HepG2 (cell line): ENCODE data around the gene PRKCD. TPM values are rescaled to one million over a fixed set of nuclear protein-coding genes. Genes with fewer than 3 reads are reported as not detected.

Experiments
- ATAC-seq: fragments of 200-7000 bp; cut with Tn5 transposase; 3 replicates; pipeline ENCODE4 v1.9.1; 2020; ENCODE audit warnings: mild to moderate bottlenecking, moderate library complexity
- BruUV-seq: library from RNA; stranded (reverse); fragments of 400-500 nt; replicated peaks from 2 replicates; lab custom pipeline; 2021; lab: Mats Ljungman, UMichigan
- CTCF ChIA-PET: fragments of 300-600 bp; formaldehyde crosslinking; extraction: SDS; loops from one replicate; lab custom pipeline; 2021; ENCODE audit warnings: low total read pairs, inconsistent platforms, low intra/inter-chr PET ratio; lab: Yijun Ruan, JAX
- POLR2A ChIA-PET: fragments of 350-600 bp; sonication (Branson Sonifier 250); formaldehyde crosslinking; loops from one replicate; lab custom pipeline; 2020; ENCODE audit warnings: antibody characterized with exemption, inconsistent platforms; lab: Yijun Ruan, JAX
- DNase-seq: peaks from one replicate; pipeline ENCODE4 v3.0.0-alpha.2; 2015; ENCODE audit warnings: low spot score
- FAIRE-seq: peaks from 3 replicates; lab custom pipeline; 2011; peaks lifted over from hg19 to GRCh38; lab: Jason Lieb, UNC
- H2AFZ ChIP-seq: one replicate; pipeline ENCODE4 v1.6.1; 2011; ENCODE audit warnings: low read length, inconsistent platforms
- H3K27ac ChIP-seq: fragments of 300-600 bp; 3 replicates; pipeline ENCODE4 v1.8.0; 2011; ENCODE audit warnings: mixed run types, mild to moderate bottlenecking, mixed read lengths, low read length, inconsistent platforms; ENCODE audit not compliant: insufficient read depth; ENCODE audit errors: extremely low read length
- H3K27me3 ChIP-seq, 2 experiments: fragments of 200-600 bp in 1 of 2; 2 replicates in 1 of 2; 3 replicates in 1 of 2; pipeline versions ENCODE4 v1.6.0 to v1.8.0; 2011; ENCODE audit warnings: low read length in 2 of 2, mild to moderate bottlenecking in 2 of 2, moderate library complexity in 2 of 2, inconsistent platforms in 1 of 2; ENCODE audit not compliant: insufficient read depth in 2 of 2, control insufficient read depth in 1 of 2
- H3K36me3 ChIP-seq, 2 experiments: fragments of 200-600 bp in 1 of 2; replicated peaks in 1 of 2; 2 replicates in 1 of 2; 3 replicates in 1 of 2; pipeline versions ENCODE4 v1.5.1 to v1.8.0; 2011; ENCODE audit warnings: low read length in 2 of 2, inconsistent platforms in 1 of 2; ENCODE audit not compliant: insufficient read depth in 2 of 2, control insufficient read depth in 1 of 2
- H3K4me1 ChIP-seq: 2 replicates; pipeline ENCODE4 v1.5.1; 2012; ENCODE audit warnings: low read length, inconsistent platforms; ENCODE audit not compliant: insufficient read depth
- H3K4me2 ChIP-seq: 2 replicates; pipeline ENCODE4 v1.6.0; 2011; ENCODE audit warnings: low read depth, low read length, inconsistent platforms
- H3K4me3 ChIP-seq, 3 experiments: fragments of 200-600 bp in 1 of 3; sonication (generic), shearing (Covaris generic) in 1 of 3; replicated peaks in 1 of 3; 2 replicates each; pipeline ENCODE4 v1.5.1; 2011 to 2016; ENCODE audit warnings: low read length in 3 of 3, inconsistent platforms in 2 of 3, low read depth in 2 of 3, mild to moderate bottlenecking in 2 of 3, control low read depth in 1 of 3, mixed read lengths in 1 of 3; ENCODE audit not compliant: insufficient read depth in 1 of 3
- H3K79me2 ChIP-seq: one replicate; pipeline ENCODE4 v1.6.1; 2011; ENCODE audit warnings: low read length, inconsistent platforms; ENCODE audit not compliant: insufficient read depth
- H3K9ac ChIP-seq: 2 replicates; pipeline ENCODE4 v1.6.0; 2011; ENCODE audit warnings: mild to moderate bottlenecking, low read depth, low read length, inconsistent platforms; ENCODE audit not compliant: insufficient read depth
- H3K9me3 ChIP-seq: 2 replicates; pipeline ENCODE4 v1.5.1; 2012; ENCODE audit warnings: mild to moderate bottlenecking, low read length
- H4K20me1 ChIP-seq: 2 replicates; pipeline ENCODE4 v1.6.0; 2011; ENCODE audit warnings: inconsistent platforms, mild to moderate bottlenecking, low read length, moderate library complexity; ENCODE audit not compliant: insufficient read depth
- RFX1 ChIP-seq: fragments of 450-650 bp; IDR thresholded peaks from 2 replicates; pipeline ENCODE4 v1.6.1; 2017
- RXRA ChIP-seq: sonication (generic); formaldehyde crosslinking; IDR thresholded peaks from 2 replicates; pipeline ENCODE4 v1.5.1; 2020; ENCODE audit warnings: missing genetic modification reagents
- SPEN ChIP-seq: sonication (generic); formaldehyde crosslinking; IDR thresholded peaks from 2 replicates; pipeline ENCODE4 v1.5.1; 2020; ENCODE audit warnings: low read depth, mild to moderate bottlenecking, missing genetic modification reagents
- ZNF142 ChIP-seq: sonication (generic); formaldehyde crosslinking; IDR thresholded peaks from 2 replicates; pipeline ENCODE4 v1.4.0; 2020; ENCODE audit warnings: missing genetic modification reagents
- ZNF629 ChIP-seq: sonication (generic); formaldehyde crosslinking; conservative IDR thresholded peaks from 2 replicates; pipeline ENCODE4 v1.5.0; 2020; ENCODE audit warnings: missing genetic modification reagents
- ZNF652 ChIP-seq: IDR thresholded peaks from 2 replicates; pipeline ENCODE4 v1.6.1; 2016; ENCODE audit warnings: low read depth, borderline replicate concordance
- ZUFSP ChIP-seq: sonication (generic); formaldehyde crosslinking; IDR thresholded peaks from 2 replicates; pipeline ENCODE4 v1.9.0; 2021; ENCODE audit warnings: missing genetic modification reagents, mild to moderate bottlenecking, borderline replicate concordance
- WGBS: methylation state at CpG from one replicate; pipeline ENCODE4 v1.1.6; 2017; ENCODE audit warnings: low lambda C conversion rate; 5-methylcytosine and 5-hydroxymethylcytosine counted together
- in situ Hi-C: cut with HindIII; loops from 2 replicates; pipeline ENCODE4 v1.10.0; 2017; ENCODE audit warnings: low pct_unique_long_range_greater_than_20kb; ENCODE audit not compliant: extremely low pct_ligation_motif_present
- intact Hi-C: fragments of 100-400 bp; cut with micrococcal nuclease; formaldehyde crosslinking; loops from one replicate; pipeline ENCODE4 v1.10.0; 2022; ENCODE audit not compliant: unreplicated experiment
- polyA plus RNA-seq, 8 experiments: library from polyadenylated mRNA; depleted of rRNA in 3 of 8; stranded (reverse) in 7 of 8; unstranded in 1 of 8; fragments of >200 nt; fragmentation: Illumina TruSeq in 4 of 8; extraction: Trizol in 4 of 8; gene quantifications; 2 replicates each; pipeline versions ENCODE4 v1.2.1 to v1.2.3, GENCODE V29; 2011 to 2016; ENCODE audit warnings: low read depth in 4 of 8, missing spikeins in 1 of 8, mixed read lengths in 1 of 8; ENCODE audit not compliant: insufficient read depth in 1 of 8
- total RNA-seq, 5 experiments: library from RNA; depleted of rRNA; stranded (reverse); fragments of >200 nt; fragmentation: Illumina TruSeq; extraction: Trizol; gene quantifications; 2 replicates each; pipeline ENCODE4 v1.2.3, GENCODE V29; 2016; ENCODE audit warnings: low read depth in 1 of 5

PRKCD gene
- total and polyA plus RNA-seq, 2 of the 13 experiments (the other 11 are each of a cell fraction or from before 2014, with no cell fraction given): 1.6 to 40.7 TPM

GRCh38 chr3:53146319-53146891 lies 14.6 kb upstream of the PRKCD start (continued):
- no peak for TF ChIP-seq SPEN (CRISPR knock-in tag)

GRCh38 chr3:53147151-53147902 lies 13.7 kb upstream of the PRKCD start:
- BruUV-seq: no TSS peak
- H2AFZ ChIP-seq: no peak overlapping the region
- ChIA-PET POLR2A (no interaction called here), CTCF (no interaction called here)
- ATAC-seq: no peak
- H3K9ac ChIP-seq: no peak overlapping the region
- in situ Hi-C loops: no loop called here
- peaks cover 55% of the 10 kb centered on the region for H3K4me1 ChIP-seq
- no peak overlapping the region for H3K27ac ChIP-seq
- FAIRE-seq: no peak
- H3K4me2 ChIP-seq: no peak overlapping the region
- no peak for TF ChIP-seq ZNF652 (CRISPR knock-in tag)
- TF ChIP-seq ZNF629 (CRISPR knock-in tag): 0 out of 2 replicates have a peak, but pooled peaks have one; percentile 33
- 24% methylated on average over 6 of the region's 11 CpGs for WGBS
- peaks cover 2 to 64% of the 10 kb centered on the region in 2 experiments; a peak in 4 of 5 replicates for H3K27me3 ChIP-seq
- intact Hi-C loops: no loop called here
- no peaks in the 10 kb centered on the region for H3K9me3 ChIP-seq
- H3K79me2 ChIP-seq: no peaks in the 10 kb centered on the region
- no peak overlapping the region for H3K4me3 ChIP-seq
- no peaks in the 10 kb centered on the region for H4K20me1 ChIP-seq
- no peak for DNase-seq
- no peaks in the 10 kb centered on the region for H3K36me3 ChIP-seq

- Histone ChIP-seq H3K4me3 (no peak overlapping the region), H4K20me1 (no peaks in the 10 kb centered on the region), H3K27ac (no peak overlapping the region), H3K4me1 (peaks cover 52% of the 10 kb centered on the region), H3K9ac (no peak overlapping the region), H3K4me2 (no peak overlapping the region), H3K36me3 (no peaks in the 10 kb centered on the region), H3K27me3 (peaks cover 2 to 60% of the 10 kb centered on the region in 2 experiments; a peak in 4 of 5 replicates), H3K9me3 (no peaks in the 10 kb centered on the region), H3K79me2 (no peaks in the 10 kb centered on the region), H2AFZ (no peak overlapping the region)
- no peak for DNase-seq
- no TSS peak for BruUV-seq
- no peak for FAIRE-seq
- no peak for ATAC-seq
- CTCF ChIA-PET: no interaction called here
- intact Hi-C loops (no loop called here), in situ Hi-C loops (no loop called here)
- POLR2A ChIA-PET: interaction anchor here (1.0 kb wide), 1 partner anchor 11 kb away, joined by 3 read pairs; no protein-coding TSS in a partner anchor
- WGBS: no CpG with 5 or more reads among the region's 2 CpGs
- TF ChIP-seq ZUFSP: no peak
- no peak for TF ChIP-seq RFX1
- no peak for TF ChIP-seq RXRA (CRISPR knock-in tag)
- no peak for TF ChIP-seq ZNF142 (CRISPR knock-in tag)
These were observed 13.1 kb upstream of the PRKCD start for GRCh38 chr3:53147903-53148400.
